IMR-90 (cell line): Measurements from ENCODE around the gene TRPM3. TPM values are rescaled to one million over a fixed set of nuclear protein-coding genes. Genes with fewer than 3 reads are reported as not detected.

Source experiments
- ATAC-seq: fragments of 200-7000 bp; cut with Tn5 transposase; 2 replicates; pipeline ENCODE4 v1.9.1; 2020; ENCODE audit warnings: low read depth, mild to moderate bottlenecking, moderate library complexity
- BruUV-seq: library from RNA; stranded (reverse); fragments of 400-500 nt; replicated peaks from 2 replicates; lab custom pipeline; 2021; lab: Mats Ljungman, UMichigan
- CTCF ChIA-PET: fragments of 300-600 bp; formaldehyde crosslinking; extraction: SDS; loops from one replicate; lab custom pipeline; 2021; ENCODE audit warnings: antibody characterized with exemption; lab: Yijun Ruan, JAX
- POLR2A ChIA-PET: fragments of 300-600 bp; sonication (Branson Sonifier 250); formaldehyde crosslinking; loops from one replicate; lab custom pipeline; 2022; ENCODE audit warnings: antibody characterized with exemption; ENCODE audit not compliant: unreplicated experiment; lab: Charles Lee
- DNase-seq: peaks from one replicate; pipeline ENCODE4 v3.0.0; 2013
- H2AFZ ChIP-seq: replicated peaks from 2 replicates; pipeline ENCODE3; 2013; ENCODE audit warnings: low read length, mild to moderate bottlenecking; ENCODE audit not compliant: poor library complexity
- H2AK5ac ChIP-seq: 2 replicates; pipeline ENCODE4 v1.6.1; 2013; ENCODE audit warnings: low read depth, low read length, inconsistent platforms
- H2AK9ac ChIP-seq: replicated peaks from 2 replicates; pipeline ENCODE3; 2013; ENCODE audit warnings: mild to moderate bottlenecking, low read depth, low read length, moderate library complexity; ENCODE audit not compliant: poor library complexity
- H2BK120ac ChIP-seq: 2 replicates; pipeline ENCODE4 v1.6.1; 2013; ENCODE audit warnings: low read depth, low read length, inconsistent platforms
- H2BK15ac ChIP-seq: 3 replicates; pipeline ENCODE4 v1.6.1; 2013; ENCODE audit warnings: low read depth, low read length, inconsistent platforms
- H2BK20ac ChIP-seq: 2 replicates; pipeline ENCODE4 v1.6.1; 2013; ENCODE audit warnings: low read depth, mild to moderate bottlenecking, inconsistent platforms, low read length, moderate library complexity
- H2BK5ac ChIP-seq: 2 replicates; pipeline ENCODE4 v1.6.1; 2013; ENCODE audit warnings: mild to moderate bottlenecking, low read depth, low read length, inconsistent platforms; ENCODE audit not compliant: poor library complexity, severe bottlenecking
- H3K14ac ChIP-seq: replicated peaks from 2 replicates; pipeline ENCODE4 v1.6.1; 2013; ENCODE audit warnings: low read depth, low read length, inconsistent platforms
- H3K18ac ChIP-seq: 2 replicates; pipeline ENCODE4 v1.6.1; 2013; ENCODE audit warnings: low read depth, low read length, control low read depth
- H3K23ac ChIP-seq: 2 replicates; pipeline ENCODE4 v1.6.1; 2013; ENCODE audit warnings: low read depth, low read length, inconsistent platforms
- H3K27ac ChIP-seq: 2 replicates; pipeline ENCODE4 v1.5.1; 2013; ENCODE audit warnings: mild to moderate bottlenecking, control low read depth, low read length; ENCODE audit not compliant: insufficient read depth
- H3K27me3 ChIP-seq: 2 replicates; pipeline ENCODE4 v1.6.1; 2013; ENCODE audit warnings: low read length; ENCODE audit not compliant: control insufficient read depth, insufficient read depth
- H3K36me3 ChIP-seq: 2 replicates; pipeline ENCODE4 v1.6.1; 2013; ENCODE audit warnings: low read length, mixed read lengths; ENCODE audit not compliant: control insufficient read depth, insufficient read depth
- H3K4ac ChIP-seq: 2 replicates; pipeline ENCODE4 v1.6.1; 2013; ENCODE audit warnings: low read depth, low read length, inconsistent platforms
- H3K4me1 ChIP-seq: 2 replicates; pipeline ENCODE4 v1.6.1; 2013; ENCODE audit warnings: low read length, mixed read lengths; ENCODE audit not compliant: control insufficient read depth, insufficient read depth
- H3K4me2 ChIP-seq: 2 replicates; pipeline ENCODE4 v1.6.1; 2013; ENCODE audit warnings: low read depth, mild to moderate bottlenecking, control low read depth, low read length, moderate library complexity
- H3K4me3 ChIP-seq: 2 replicates; pipeline ENCODE4 v1.5.1; 2013; ENCODE audit warnings: low read depth, mild to moderate bottlenecking, control low read depth, low read length, moderate library complexity; ENCODE audit not compliant: insufficient read depth
- H3K56ac ChIP-seq: 2 replicates; pipeline ENCODE4 v1.6.1; 2013; ENCODE audit warnings: low read length, inconsistent platforms; ENCODE audit not compliant: insufficient read depth; ENCODE audit errors: extremely low read depth
- H3K79me1 ChIP-seq, 2 experiments: 2 replicates each; pipeline ENCODE4 v1.6.1; 2013; ENCODE audit warnings: low read length in 2 of 2, inconsistent platforms in 1 of 2, low read depth in 1 of 2
- H3K9ac ChIP-seq: 2 replicates; pipeline ENCODE4 v1.6.1; 2013; ENCODE audit warnings: low read depth, low read length, control low read depth
- H3K9me1 ChIP-seq: 2 replicates; pipeline ENCODE4 v1.6.1; 2013; ENCODE audit warnings: low read length, inconsistent platforms; ENCODE audit not compliant: insufficient read depth
- H3K9me3 ChIP-seq: 2 replicates; pipeline ENCODE4 v1.6.1; 2013; ENCODE audit warnings: low read length; ENCODE audit not compliant: control insufficient read depth, insufficient read depth
- H4K20me1 ChIP-seq: 2 replicates; pipeline ENCODE4 v1.6.1; 2013; ENCODE audit warnings: low read length, inconsistent platforms; ENCODE audit not compliant: insufficient read depth
- H4K5ac ChIP-seq: 2 replicates; pipeline ENCODE4 v1.6.1; 2013; ENCODE audit warnings: mild to moderate bottlenecking, low read depth, low read length, control low read depth
- H4K8ac ChIP-seq, 2 experiments: 2 replicates each; pipeline ENCODE4 v1.6.1; 2013; ENCODE audit warnings: low read depth in 2 of 2, low read length in 2 of 2, control low read depth in 1 of 2, inconsistent platforms in 1 of 2
- H4K91ac ChIP-seq: 2 replicates; pipeline ENCODE4 v1.6.1; 2013; ENCODE audit warnings: low read depth, low read length, inconsistent platforms; ENCODE audit not compliant: insufficient read depth
- BHLHE40 ChIP-seq: fragments of 150-350 bp; IDR thresholded peaks from 2 replicates; pipeline ENCODE4 v1.6.1; 2016; ENCODE audit warnings: mild to moderate bottlenecking, low read depth, low read length
- CEBPB ChIP-seq: IDR thresholded peaks from 2 replicates; pipeline ENCODE4 v1.6.1; 2012; ENCODE audit warnings: low read depth, low read length, improper control_type of control experiment
- CHD1 ChIP-seq: IDR thresholded peaks from 2 replicates; pipeline ENCODE4 v1.6.1; 2012; ENCODE audit warnings: low read depth, low read length, improper control_type of control experiment
- MAFK ChIP-seq: IDR thresholded peaks from 2 replicates; pipeline ENCODE4 v1.6.1; 2012; ENCODE audit warnings: low read depth, low read length, improper control_type of control experiment
- MAZ ChIP-seq: IDR thresholded peaks from 2 replicates; pipeline ENCODE4 v1.6.1; 2012; ENCODE audit warnings: low read depth, mild to moderate bottlenecking, low read length, improper control_type of control experiment, moderate library complexity, borderline replicate concordance
- MXI1 ChIP-seq: IDR thresholded peaks from 2 replicates; pipeline ENCODE4 v1.6.1; 2012; ENCODE audit warnings: low read depth, mild to moderate bottlenecking, low read length, moderate library complexity, borderline replicate concordance
- NFE2L2 ChIP-seq: fragments of 150-350 bp; IDR thresholded peaks from 2 replicates; pipeline ENCODE4 v1.6.1; 2016; ENCODE audit warnings: low read depth, mild to moderate bottlenecking, low read length
- RAD21 ChIP-seq: IDR thresholded peaks from 2 replicates; pipeline ENCODE4 v1.6.1; 2012; ENCODE audit warnings: low read length, improper control_type of control experiment
- RCOR1 ChIP-seq: IDR thresholded peaks from 2 replicates; pipeline ENCODE4 v1.6.1; 2012; ENCODE audit warnings: mild to moderate bottlenecking, low read length, improper control_type of control experiment; ENCODE audit not compliant: insufficient replicate concordance
- RFX5 ChIP-seq: IDR thresholded peaks from 2 replicates; pipeline ENCODE4 v1.8.0; 2012; ENCODE audit warnings: low read depth, mild to moderate bottlenecking, low read length, moderate library complexity
- SMC3 ChIP-seq: fragments of 150-350 bp; IDR thresholded peaks from 2 replicates; pipeline ENCODE4 v1.6.1; 2016; ENCODE audit warnings: low read depth, mild to moderate bottlenecking, antibody characterized with exemption, low read length, moderate library complexity
- WGBS, 2 experiments: methylation state at CpG; one replicate each; pipeline versions ENCODE4 v1.1.5 to v1.1.7; 2013; ENCODE audit warnings: missing lambda C conversion rate in 2 of 2; ENCODE audit not compliant: insufficient read length in 1 of 2; ENCODE audit errors: extremely low coverage in 2 of 2; 5-methylcytosine and 5-hydroxymethylcytosine counted together
- dilution Hi-C: fragments of 300-500 bp; cut with HindIII; formaldehyde crosslinking; loops from one replicate; pipeline ENCODE4 v1.14.3; 2018; ENCODE audit warnings: low sequenced_read_pairs; ENCODE audit not compliant: unreplicated experiment
- in situ Hi-C: fragments of 300-500 bp; cut with MboI; formaldehyde crosslinking; loops from 3 replicates; pipeline ENCODE4 v1.14.3; 2019; ENCODE audit warnings: low sequenced_read_pairs, inconsistent platforms, mixed read lengths
- intact Hi-C: fragments of 100-400 bp; cut with micrococcal nuclease; formaldehyde crosslinking; loops from 2 replicates; pipeline ENCODE4 v1.10.0; 2022
- polyA plus RNA-seq, 3 experiments: library from polyadenylated mRNA; depleted of rRNA; stranded (reverse); fragments of >200 nt; gene quantifications; 2 replicates each; pipeline ENCODE4 v1.2.3, GENCODE V29; 2012; ENCODE audit warnings: low replicate concordance in 1 of 3
- total RNA-seq: library from RNA; depleted of rRNA; stranded (reverse); fragments of >200 nt; gene quantifications from 2 replicates; pipeline ENCODE4 v1.2.3, GENCODE V29; 2012
- TF ChIP-seq, protein P1 (sequence below): fragments of 150-350 bp; IDR thresholded peaks from 2 replicates; pipeline ENCODE4 v1.6.1; 2017; ENCODE audit warnings: mild to moderate bottlenecking, antibody characterized with exemption, low read length, low read depth
- TF ChIP-seq, protein P2 (sequence below): conservative IDR thresholded peaks from 2 replicates; pipeline ENCODE4 v1.5.1; 2012; ENCODE audit warnings: mild to moderate bottlenecking, low read depth, low read length, improper control_type of control experiment

Gene TRPM3
- total and polyA plus RNA-seq, 2 of the 4 experiments (the other 2 are of a cell fraction), result not detected

- dilution Hi-C loops, result no loop called here
- H2AK9ac ChIP-seq, result no peak overlapping the region
- no peak for TF ChIP-seq NFE2L2
- TF ChIP-seq CHD1, result no peak
- no peak for TF ChIP-seq BHLHE40
- no peak for TF ChIP-seq CEBPB
- TF ChIP-seq, protein P1, sequence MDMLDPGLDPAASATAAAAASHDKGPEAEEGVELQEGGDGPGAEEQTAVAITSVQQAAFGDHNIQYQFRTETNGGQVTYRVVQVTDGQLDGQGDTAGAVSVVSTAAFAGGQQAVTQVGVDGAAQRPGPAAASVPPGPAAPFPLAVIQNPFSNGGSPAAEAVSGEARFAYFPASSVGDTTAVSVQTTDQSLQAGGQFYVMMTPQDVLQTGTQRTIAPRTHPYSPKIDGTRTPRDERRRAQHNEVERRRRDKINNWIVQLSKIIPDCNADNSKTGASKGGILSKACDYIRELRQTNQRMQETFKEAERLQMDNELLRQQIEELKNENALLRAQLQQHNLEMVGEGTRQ, result no peak
- TF ChIP-seq MXI1, result no peak
- TF ChIP-seq, protein P2, sequence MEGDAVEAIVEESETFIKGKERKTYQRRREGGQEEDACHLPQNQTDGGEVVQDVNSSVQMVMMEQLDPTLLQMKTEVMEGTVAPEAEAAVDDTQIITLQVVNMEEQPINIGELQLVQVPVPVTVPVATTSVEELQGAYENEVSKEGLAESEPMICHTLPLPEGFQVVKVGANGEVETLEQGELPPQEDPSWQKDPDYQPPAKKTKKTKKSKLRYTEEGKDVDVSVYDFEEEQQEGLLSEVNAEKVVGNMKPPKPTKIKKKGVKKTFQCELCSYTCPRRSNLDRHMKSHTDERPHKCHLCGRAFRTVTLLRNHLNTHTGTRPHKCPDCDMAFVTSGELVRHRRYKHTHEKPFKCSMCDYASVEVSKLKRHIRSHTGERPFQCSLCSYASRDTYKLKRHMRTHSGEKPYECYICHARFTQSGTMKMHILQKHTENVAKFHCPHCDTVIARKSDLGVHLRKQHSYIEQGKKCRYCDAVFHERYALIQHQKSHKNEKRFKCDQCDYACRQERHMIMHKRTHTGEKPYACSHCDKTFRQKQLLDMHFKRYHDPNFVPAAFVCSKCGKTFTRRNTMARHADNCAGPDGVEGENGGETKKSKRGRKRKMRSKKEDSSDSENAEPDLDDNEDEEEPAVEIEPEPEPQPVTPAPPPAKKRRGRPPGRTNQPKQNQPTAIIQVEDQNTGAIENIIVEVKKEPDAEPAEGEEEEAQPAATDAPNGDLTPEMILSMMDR, result no peak
- no peak for TF ChIP-seq RAD21
- TF ChIP-seq MAFK, result no peak
- TF ChIP-seq RFX5, result no peak
- TF ChIP-seq SMC3, result no peak
- no peak for TF ChIP-seq RCOR1
- TF ChIP-seq MAZ, result no peak
- H3K4me1 ChIP-seq, result no peaks in the 10 kb centered on the region; the same call in 1 of the 2 replicates
- no peak overlapping the region for H2AK5ac ChIP-seq
- no peak overlapping the region for H3K4ac ChIP-seq
- no peak overlapping the region for H2BK120ac ChIP-seq
- peaks cover 21% of the 10 kb centered on the region for H3K27me3 ChIP-seq
- no peak overlapping the region for H2BK15ac ChIP-seq
- H3K9me1 ChIP-seq, result no peaks in the 10 kb centered on the region
- H4K8ac ChIP-seq, result no peak overlapping the region
- no peak overlapping the region for H2AFZ ChIP-seq
- H3K9me3 ChIP-seq, result no peaks in the 10 kb centered on the region
- POLR2A ChIA-PET, result no interaction called here
- intact Hi-C loops, result loop anchor here (10.0 kb wide), 1 partner anchor 402 kb away; no protein-coding TSS in a partner anchor
- H2BK5ac ChIP-seq, result no peak overlapping the region
- H3K4me2 ChIP-seq, result no peak overlapping the region
- no peak overlapping the region for H4K91ac ChIP-seq
- no peak overlapping the region for H4K5ac ChIP-seq
- H3K4me3 ChIP-seq, result no peak overlapping the region
- H3K9ac ChIP-seq, result no peak overlapping the region
- H3K23ac ChIP-seq, result no peak overlapping the region
- no peak overlapping the region for H3K14ac ChIP-seq
- BruUV-seq, result no TSS peak
- no peaks in the 10 kb centered on the region for H3K79me1 ChIP-seq
- H2BK20ac ChIP-seq, result no peak overlapping the region
- no peak for DNase-seq
- H3K36me3 ChIP-seq, result no peaks in the 10 kb centered on the region
- no peak overlapping the region for H3K27ac ChIP-seq
- no peaks in the 10 kb centered on the region for H4K20me1 ChIP-seq
- no peak overlapping the region for H3K56ac ChIP-seq
- no peak overlapping the region for H3K18ac ChIP-seq
- in situ Hi-C loops, result loop anchor here (5.0 kb wide), 1 partner anchor 605 kb away; no protein-coding TSS in a partner anchor
- ATAC-seq, result no peak
- CTCF ChIA-PET, result no interaction called here
- no CpG with 5 or more reads among the region's 8 CpGs for WGBS, 2 experiments
Observed at GRCh38 chr9:70642341-70642740, 479.1 kb downstream of the TRPM3 start.
